Gastrocnemius medialis (tissue), 4 donors: ENCODE measurements around the gene IDH1. TPM values are rescaled to one million over a fixed set of nuclear protein-coding genes. Genes with fewer than 3 reads are reported as not detected.

Source experiments
- ATAC-seq, 2 donors: fragments of 150-250 bp; one replicate each; pipeline ENCODE4 v1.9.1; 2016
- DNase-seq, 2 donors: peaks; one replicate each; pipeline ENCODE4 v3.0.0-alpha.2; 2019
- H3K27ac ChIP-seq, 4 donors: fragments of 200-600 bp; sonication (generic); 1 replicate in 1 of 4; 2 replicates in 3 of 4; pipeline ENCODE4 v1.5.1; 2016 to 2018; ENCODE audit warnings: mild to moderate bottlenecking in 2 of 4, moderate library complexity in 1 of 4
- H3K27me3 ChIP-seq, 3 donors: fragments of 200-600 bp; sonication (generic) in 2 of 3; 1 replicate in 1 of 3; 2 replicates in 2 of 3; pipeline versions ENCODE4 v1.5.1 to v1.6.0; 2016 to 2019; ENCODE audit warnings: mild to moderate bottlenecking in 1 of 3, moderate library complexity in 1 of 3
- H3K36me3 ChIP-seq, 2 donors: fragments of 200-600 bp; sonication (generic) in 1 of 2; one replicate each; pipeline ENCODE4 v1.5.1; 2017 to 2018
- H3K4me1 ChIP-seq, 2 donors: fragments of 200-600 bp; sonication (generic) in 1 of 2; one replicate each; pipeline ENCODE4 v1.5.1; 2016 to 2017; ENCODE audit warnings: mild to moderate bottlenecking in 2 of 2
- H3K4me3 ChIP-seq, 4 donors: fragments of 200-600 bp; sonication (generic) in 3 of 4; 1 replicate in 1 of 4; 2 replicates in 3 of 4; pipeline ENCODE4 v1.5.1; 2016 to 2019; ENCODE audit warnings: mild to moderate bottlenecking in 2 of 4
- H3K9me3 ChIP-seq, 3 donors: fragments of 200-600 bp; sonication (generic) in 2 of 3; 1 replicate in 1 of 3; 2 replicates in 2 of 3; pipeline ENCODE4 v1.5.1; 2016 to 2019
- POLR2A ChIP-seq, 2 donors: fragments of 450-650 bp; IDR thresholded peaks; one replicate each; pipeline ENCODE4 v1.6.1; 2017; ENCODE audit warnings: antibody characterized with exemption in 2 of 2, mild to moderate bottlenecking in 2 of 2, moderate library complexity in 2 of 2
- in situ Hi-C, 4 donors: fragments of 200-750 bp; cut with MboI; loops; one replicate each; pipeline versions ENCODE4 v1.15.0 to v1.8.0; 2017; ENCODE audit warnings: low sequenced_read_pairs in 4 of 4
- intact Hi-C: fragments of 100-400 bp; cut with DNase I; formaldehyde crosslinking; loops from one replicate; pipeline ENCODE4 v1.15.1; 2023; ENCODE audit warnings: low total_unique reads
- total RNA-seq, 4 donors: library from RNA; depleted of rRNA; stranded (reverse); fragments of >200 nt; gene quantifications; one replicate each; pipeline versions ENCODE4 v1.1.0 to v1.2.3, GENCODE V29; 2016
- TF ChIP-seq, protein P1 (sequence below), 5 experiments: fragments of 450-650 bp in 3 of 5; fragments of 200-600 bp in 2 of 5; sonication (generic) in 2 of 5; IDR thresholded peaks in 4 of 5; conservative IDR thresholded peaks in 1 of 5; 1 replicate in 4 of 5; 2 replicates in 1 of 5; pipeline ENCODE4 v1.5.1; 2016 to 2019; ENCODE audit warnings: antibody characterized with exemption in 5 of 5, mild to moderate bottlenecking in 3 of 5, moderate library complexity in 3 of 5

Gene IDH1
- total RNA-seq, 4 donors from 2014 or later: 11.2 to 39.0 (median 15.0) TPM

DNA sequence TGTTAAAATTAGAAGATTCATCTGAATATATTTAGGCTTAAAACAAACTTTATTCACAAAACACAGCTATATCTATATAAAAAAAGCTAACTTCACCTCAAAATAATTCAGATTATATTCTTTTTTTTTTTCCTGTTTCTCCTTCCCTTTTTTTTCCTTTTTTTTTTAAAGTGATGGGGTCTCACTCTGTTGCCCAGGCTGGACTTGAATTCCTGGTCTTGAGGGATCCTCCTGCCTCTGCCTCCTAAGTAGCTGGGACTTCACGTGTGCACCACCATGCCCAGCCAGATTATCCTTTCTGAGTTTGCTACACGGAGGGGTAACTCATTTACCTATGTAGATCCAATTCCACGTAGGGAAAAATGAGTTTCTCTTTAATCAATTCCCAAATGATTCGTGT, 3.8 kb downstream of the IDH1 start:
- TF ChIP-seq, protein P1, sequence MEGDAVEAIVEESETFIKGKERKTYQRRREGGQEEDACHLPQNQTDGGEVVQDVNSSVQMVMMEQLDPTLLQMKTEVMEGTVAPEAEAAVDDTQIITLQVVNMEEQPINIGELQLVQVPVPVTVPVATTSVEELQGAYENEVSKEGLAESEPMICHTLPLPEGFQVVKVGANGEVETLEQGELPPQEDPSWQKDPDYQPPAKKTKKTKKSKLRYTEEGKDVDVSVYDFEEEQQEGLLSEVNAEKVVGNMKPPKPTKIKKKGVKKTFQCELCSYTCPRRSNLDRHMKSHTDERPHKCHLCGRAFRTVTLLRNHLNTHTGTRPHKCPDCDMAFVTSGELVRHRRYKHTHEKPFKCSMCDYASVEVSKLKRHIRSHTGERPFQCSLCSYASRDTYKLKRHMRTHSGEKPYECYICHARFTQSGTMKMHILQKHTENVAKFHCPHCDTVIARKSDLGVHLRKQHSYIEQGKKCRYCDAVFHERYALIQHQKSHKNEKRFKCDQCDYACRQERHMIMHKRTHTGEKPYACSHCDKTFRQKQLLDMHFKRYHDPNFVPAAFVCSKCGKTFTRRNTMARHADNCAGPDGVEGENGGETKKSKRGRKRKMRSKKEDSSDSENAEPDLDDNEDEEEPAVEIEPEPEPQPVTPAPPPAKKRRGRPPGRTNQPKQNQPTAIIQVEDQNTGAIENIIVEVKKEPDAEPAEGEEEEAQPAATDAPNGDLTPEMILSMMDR (IDR thresholded peaks at IDR 0.05 in 4 of 5, conservative IDR thresholded peaks at IDR 0.05 in 1 of 5): no peak
- TF ChIP-seq POLR2A (IDR thresholded peaks at IDR 0.05): no peak
- H3K36me3 ChIP-seq: peaks cover 0 to 45% of the 10 kb centered on the region in 2 donors
- no peak overlapping the region for H3K27ac ChIP-seq
- no peak for DNase-seq
- H3K4me1 ChIP-seq: peaks cover 16 to 19% of the 10 kb centered on the region in 2 donors
- no peak for ATAC-seq
- H3K9me3 ChIP-seq: no peaks in the 10 kb centered on the region
- intact Hi-C loops (loop anchor here (5.0 kb wide), 2 partner anchors 219 to 1484 kb away; partner anchors contain the start of genes FASTKD2 and MDH1B), in situ Hi-C loops (loop anchor here in 2 of 4 donors (25.0 kb wide), 2 partner anchors 639 to 714 kb away; partner anchors contain the start of gene CREB1 (in 1 of the 2))
- H3K27me3 ChIP-seq: no peaks in the 10 kb centered on the region
- H3K4me3 ChIP-seq: no peak overlapping the region

DNA sequence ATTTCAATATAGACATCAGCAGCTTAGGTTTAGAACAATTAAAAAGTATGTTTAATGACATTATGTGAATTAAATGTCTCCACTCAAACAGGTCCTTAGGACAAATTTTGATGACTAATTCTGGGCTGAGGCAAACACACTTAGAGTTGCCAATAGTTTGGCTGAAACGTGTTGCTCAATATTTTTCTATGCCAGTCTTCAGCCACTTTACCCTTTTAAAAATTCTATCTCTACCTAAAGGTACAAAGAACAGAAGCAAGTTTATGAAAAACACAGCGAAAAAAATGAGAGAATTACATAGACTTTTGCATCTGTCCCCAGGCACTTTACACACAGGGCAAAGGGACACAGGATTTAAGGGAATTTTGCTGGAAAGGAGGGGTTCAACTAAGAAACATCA, 4.5 kb downstream of the IDH1 start:
- Histone ChIP-seq H3K27ac (no peak overlapping the region), H3K9me3 (no peaks in the 10 kb centered on the region), H3K4me1 (peaks cover 15 to 16% of the 10 kb centered on the region in 2 donors), H3K27me3 (no peaks in the 10 kb centered on the region), H3K36me3 (peaks cover 0 to 45% of the 10 kb centered on the region in 2 donors), H3K4me3 (no peak overlapping the region)
- in situ Hi-C loops (loop anchor here in 2 of 4 donors (25.0 kb wide), 2 partner anchors 638 to 713 kb away; partner anchors contain the start of gene CREB1 (in 1 of the 2)), intact Hi-C loops (loop anchor here (5.0 kb wide), 2 partner anchors 218 to 1483 kb away; partner anchors contain the start of genes FASTKD2 and MDH1B)
- no peak for DNase-seq
- no peak for ATAC-seq
- TF ChIP-seq POLR2A (IDR thresholded peaks at IDR 0.05): no peak
- TF ChIP-seq, protein P1 (IDR thresholded peaks at IDR 0.05 in 4 of 5, conservative IDR thresholded peaks at IDR 0.05 in 1 of 5): no peak

DNA sequence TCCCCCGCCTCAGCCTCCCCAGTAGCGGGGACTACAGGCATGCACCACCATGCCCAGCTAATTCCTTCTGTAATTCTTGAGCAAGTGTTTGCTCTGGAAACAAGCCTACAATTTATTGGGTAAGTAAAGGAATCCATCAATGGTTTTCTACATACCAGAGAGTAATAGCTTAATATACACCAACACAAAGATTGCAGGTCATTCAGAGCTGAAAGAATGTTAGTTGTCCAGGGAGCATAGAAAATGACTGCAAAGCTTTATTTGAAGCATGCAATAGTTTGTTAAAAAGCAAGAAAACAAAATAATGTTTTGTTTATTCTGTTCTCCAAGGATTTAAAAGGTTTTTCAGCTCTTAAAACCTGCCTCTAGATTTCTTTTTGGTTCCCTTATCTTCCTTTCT, 5.6 kb downstream of the IDH1 start:
- no peak overlapping the region for H3K27ac ChIP-seq
- ATAC-seq: no peak
- H3K4me3 ChIP-seq: no peak overlapping the region
- no peaks in the 10 kb centered on the region for H3K9me3 ChIP-seq
- no peaks in the 10 kb centered on the region for H3K27me3 ChIP-seq
- H3K36me3 ChIP-seq: peaks cover 0 to 56% of the 10 kb centered on the region in 2 donors
- no peak for TF ChIP-seq POLR2A (IDR thresholded peaks at IDR 0.05)
- TF ChIP-seq, protein P1 (IDR thresholded peaks at IDR 0.05 in 4 of 5, conservative IDR thresholded peaks at IDR 0.05 in 1 of 5): no peak
- DNase-seq: no peak
- intact Hi-C loops: no loop called here
- peaks cover 15 to 16% of the 10 kb centered on the region in 2 donors for H3K4me1 ChIP-seq
- in situ Hi-C loops: no loop called here

DNA sequence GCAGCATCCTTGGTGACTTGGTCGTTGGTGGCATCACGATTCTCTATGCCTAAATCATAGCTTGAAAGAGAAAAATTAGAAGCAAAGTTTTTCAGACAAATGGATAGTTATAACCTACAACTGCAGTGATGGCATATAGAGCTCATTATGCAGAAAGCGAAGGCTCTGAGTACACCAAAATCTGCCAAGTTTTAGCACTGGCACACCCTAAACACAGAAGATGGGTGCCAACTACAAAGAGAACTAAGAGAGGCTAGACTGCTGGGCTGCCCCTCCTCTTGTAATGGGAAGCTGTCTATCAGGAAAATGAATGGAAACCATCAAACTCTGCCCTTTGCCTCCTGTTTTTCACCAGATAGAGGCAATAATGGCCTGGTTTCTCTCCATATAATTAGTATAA, 6.3 kb downstream of the IDH1 start:
- no peak for DNase-seq
- no peaks in the 10 kb centered on the region for H3K9me3 ChIP-seq
- H3K4me3 ChIP-seq: no peak overlapping the region
- H3K27ac ChIP-seq: no peak overlapping the region
- peaks cover 9 to 13% of the 10 kb centered on the region in 2 donors for H3K4me1 ChIP-seq
- H3K27me3 ChIP-seq: no peaks in the 10 kb centered on the region
- TF ChIP-seq, protein P1 (IDR thresholded peaks at IDR 0.05 in 4 of 5, conservative IDR thresholded peaks at IDR 0.05 in 1 of 5): no peak
- no peak for TF ChIP-seq POLR2A (IDR thresholded peaks at IDR 0.05)
- in situ Hi-C loops: no loop called here
- intact Hi-C loops: no loop called here
- ATAC-seq: no peak
- peaks cover 0 to 61% of the 10 kb centered on the region in 2 donors for H3K36me3 ChIP-seq

DNA sequence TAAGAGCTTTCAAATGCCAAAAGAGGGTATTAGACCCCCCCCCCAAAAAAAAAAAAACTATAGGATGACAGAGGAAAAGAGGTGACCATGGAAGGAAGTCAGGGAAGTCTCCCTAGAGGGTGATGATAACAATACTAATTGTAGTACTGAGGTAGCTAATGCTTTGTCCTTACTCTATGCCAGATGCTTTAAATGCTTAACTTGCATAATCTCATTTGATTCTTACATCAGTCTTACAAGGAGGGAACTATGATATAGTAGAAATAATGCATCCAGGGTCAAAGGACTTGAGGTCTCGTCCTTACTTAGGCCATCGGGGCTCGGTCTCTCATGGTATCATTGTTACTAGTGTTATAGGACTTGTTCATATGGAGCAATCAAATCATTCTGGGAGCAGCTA, 9.1 kb downstream of the IDH1 start:
- in situ Hi-C loops: no loop called here
- no peaks in the 10 kb centered on the region for H3K4me1 ChIP-seq
- no peak for TF ChIP-seq POLR2A (IDR thresholded peaks at IDR 0.05)
- TF ChIP-seq, protein P1 (IDR thresholded peaks at IDR 0.05 in 4 of 5, conservative IDR thresholded peaks at IDR 0.05 in 1 of 5): no peak
- no peaks in the 10 kb centered on the region for H3K9me3 ChIP-seq
- no peak for DNase-seq
- no peak overlapping the region for H3K27ac ChIP-seq
- no peak overlapping the region for H3K4me3 ChIP-seq
- ATAC-seq: no peak
- H3K27me3 ChIP-seq: no peaks in the 10 kb centered on the region
- intact Hi-C loops: no loop called here
- H3K36me3 ChIP-seq: peaks cover 0 to 67% of the 10 kb centered on the region in 2 donors
